GM19463 (cell line): ENCODE data around the gene KRTAP29-1.
A peak's percentile ranks its signal among the peaks of the same experiment; 100 is the strongest.

ENCODE experiments used
- ATAC-seq: cut with Tn5 transposase; IDR thresholded peaks from one replicate; pipeline ENCODE4 v1.9.1; 2021; ENCODE audit warnings: mild to moderate bottlenecking, moderate library complexity; ENCODE audit not compliant: unreplicated experiment

Gene KRTAP29-1

DNA sequence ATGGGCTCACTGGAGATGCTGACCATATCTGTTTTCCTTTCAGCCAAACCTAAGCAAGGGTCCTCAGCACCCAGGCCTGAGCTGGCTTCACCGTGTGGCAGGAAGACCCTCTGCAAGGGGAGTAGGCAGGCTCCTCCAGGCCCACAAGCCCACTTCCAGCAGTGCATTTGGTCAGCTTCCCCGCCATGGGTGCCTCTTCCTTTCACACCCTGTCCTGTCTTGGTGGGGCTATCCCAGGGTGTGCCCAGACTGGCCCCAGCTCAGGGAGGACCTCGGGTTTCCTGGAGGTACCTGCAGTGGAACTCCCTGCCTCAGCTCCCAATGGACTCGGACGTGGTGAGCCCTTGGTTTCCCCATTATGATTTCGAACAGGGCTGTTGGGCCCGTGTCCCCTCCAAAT is 25.6 kb upstream of the KRTAP29-1 start:
- ATAC-seq: no peak

DNA sequence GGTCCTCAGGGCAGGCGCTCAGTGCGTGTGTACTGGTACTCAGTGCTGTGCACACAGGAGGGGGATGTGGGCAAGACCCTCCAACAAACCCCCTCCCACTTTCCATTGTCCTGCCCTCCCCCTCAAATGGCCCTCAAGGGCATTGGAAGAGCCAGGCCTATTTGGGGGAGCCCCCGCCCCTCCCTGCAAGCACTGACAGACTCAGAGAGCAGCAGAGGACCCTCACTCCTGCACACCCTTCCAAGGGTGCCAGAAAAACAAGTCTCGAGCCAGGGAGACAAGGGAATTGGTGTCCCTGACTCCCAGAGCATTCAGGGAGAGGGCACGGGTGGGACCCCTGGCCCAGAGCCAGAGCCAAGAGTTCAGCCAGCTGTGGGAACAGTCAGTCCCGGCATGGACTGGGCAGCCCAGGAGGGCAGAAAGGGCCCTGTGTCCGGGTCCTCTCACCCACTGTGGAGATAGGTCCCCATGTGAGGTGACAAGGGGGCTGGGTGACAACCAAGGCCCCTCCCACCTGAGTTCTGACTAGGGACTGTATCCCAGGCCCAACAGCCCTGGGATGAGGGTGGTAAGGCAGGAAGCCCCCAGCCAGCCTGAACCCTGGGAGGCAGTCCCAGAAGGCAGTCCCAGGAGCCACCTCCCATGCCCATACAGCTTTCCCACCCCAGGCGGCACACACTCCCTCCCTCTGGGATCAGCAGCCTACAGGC is 24.9 kb upstream of the KRTAP29-1 start:
- no peak for ATAC-seq

DNA sequence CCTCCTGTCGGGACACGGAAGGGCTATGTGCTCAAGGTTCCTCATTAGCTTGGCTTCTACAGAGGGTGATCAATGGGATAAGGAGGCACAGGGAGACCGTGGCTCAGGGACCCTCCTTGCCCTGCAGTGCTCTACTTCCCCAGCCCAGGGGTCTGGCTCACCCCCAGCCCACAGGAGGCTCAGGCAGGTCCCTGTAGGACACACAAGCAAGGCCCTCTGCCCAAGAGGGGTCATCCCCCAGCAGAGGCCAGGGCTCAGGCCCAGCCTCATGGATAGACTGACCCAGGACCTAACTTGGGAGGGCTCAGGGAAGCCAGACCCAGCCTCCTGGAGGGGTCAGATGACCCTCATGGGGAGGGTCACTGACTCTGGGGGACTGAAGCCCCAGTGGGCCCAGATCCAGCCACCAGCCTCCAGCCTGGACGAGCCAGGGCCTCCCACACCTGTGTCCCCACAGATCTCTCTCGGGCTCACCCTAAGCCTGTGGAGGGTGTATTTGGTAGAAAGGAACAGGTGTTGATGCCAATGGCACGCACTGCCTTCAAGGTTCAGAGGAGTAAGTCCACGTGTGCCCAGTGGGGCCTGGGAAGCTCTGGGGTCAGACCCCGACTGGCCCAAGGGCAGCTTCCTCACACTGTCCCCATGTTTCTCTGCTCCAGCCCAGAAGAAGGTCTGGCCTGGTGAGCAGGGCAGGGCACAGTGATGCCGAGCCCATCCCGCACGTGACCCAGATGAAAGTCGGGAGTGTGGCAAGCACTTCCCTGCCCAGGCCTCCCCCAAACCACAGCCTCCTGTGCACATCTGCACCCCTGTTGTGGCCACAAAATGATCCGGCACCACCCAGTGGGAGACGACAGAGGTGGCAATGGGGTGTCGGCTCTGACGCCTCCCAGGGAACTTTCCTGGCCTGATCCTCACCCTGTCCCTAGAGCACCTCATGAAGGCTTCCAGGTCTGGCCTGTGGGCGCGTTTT is 23.8 kb upstream of the KRTAP29-1 start:
- ATAC-seq: no peak

DNA sequence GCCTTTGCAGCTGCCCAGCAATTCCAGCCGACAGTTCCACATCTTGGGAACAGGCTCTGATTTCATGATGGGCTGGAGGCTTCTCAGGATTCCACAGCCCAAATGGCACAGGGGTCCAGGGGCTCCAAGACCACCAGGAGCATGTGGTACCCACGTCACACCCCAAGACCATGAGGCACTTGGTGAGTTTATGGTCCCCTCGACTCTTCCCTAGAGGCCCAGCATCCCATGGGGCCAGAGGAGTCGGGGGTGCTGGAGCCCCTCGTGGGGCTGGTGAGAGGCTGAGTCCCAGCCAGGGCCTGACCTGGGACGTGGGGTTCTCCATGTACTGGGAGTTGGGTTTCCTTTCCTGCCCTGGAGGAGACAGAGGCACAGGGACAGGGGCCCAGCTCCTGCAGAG is 23.0 kb upstream of the KRTAP29-1 start:
- no peak for ATAC-seq

DNA sequence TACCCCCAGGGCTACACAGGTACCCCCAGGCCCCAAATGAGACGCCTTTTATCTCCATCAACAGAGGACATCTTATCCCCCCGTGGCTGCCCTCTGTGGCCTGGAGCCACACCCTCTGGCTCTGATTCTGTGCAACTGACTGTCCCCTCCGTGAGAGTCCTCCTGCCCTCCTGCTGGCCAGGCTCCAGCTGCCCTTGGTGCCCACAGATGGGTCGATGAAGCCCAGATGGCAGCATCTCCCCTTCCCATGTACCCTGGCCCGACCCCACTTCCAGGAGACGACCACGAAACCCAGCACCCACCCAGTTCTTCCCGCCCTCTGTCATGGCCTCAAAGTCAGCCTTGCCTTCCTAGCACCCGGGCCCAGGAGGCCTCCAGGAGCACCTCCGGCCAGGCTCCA is 22.5 kb upstream of the KRTAP29-1 start:
- no peak for ATAC-seq

DNA sequence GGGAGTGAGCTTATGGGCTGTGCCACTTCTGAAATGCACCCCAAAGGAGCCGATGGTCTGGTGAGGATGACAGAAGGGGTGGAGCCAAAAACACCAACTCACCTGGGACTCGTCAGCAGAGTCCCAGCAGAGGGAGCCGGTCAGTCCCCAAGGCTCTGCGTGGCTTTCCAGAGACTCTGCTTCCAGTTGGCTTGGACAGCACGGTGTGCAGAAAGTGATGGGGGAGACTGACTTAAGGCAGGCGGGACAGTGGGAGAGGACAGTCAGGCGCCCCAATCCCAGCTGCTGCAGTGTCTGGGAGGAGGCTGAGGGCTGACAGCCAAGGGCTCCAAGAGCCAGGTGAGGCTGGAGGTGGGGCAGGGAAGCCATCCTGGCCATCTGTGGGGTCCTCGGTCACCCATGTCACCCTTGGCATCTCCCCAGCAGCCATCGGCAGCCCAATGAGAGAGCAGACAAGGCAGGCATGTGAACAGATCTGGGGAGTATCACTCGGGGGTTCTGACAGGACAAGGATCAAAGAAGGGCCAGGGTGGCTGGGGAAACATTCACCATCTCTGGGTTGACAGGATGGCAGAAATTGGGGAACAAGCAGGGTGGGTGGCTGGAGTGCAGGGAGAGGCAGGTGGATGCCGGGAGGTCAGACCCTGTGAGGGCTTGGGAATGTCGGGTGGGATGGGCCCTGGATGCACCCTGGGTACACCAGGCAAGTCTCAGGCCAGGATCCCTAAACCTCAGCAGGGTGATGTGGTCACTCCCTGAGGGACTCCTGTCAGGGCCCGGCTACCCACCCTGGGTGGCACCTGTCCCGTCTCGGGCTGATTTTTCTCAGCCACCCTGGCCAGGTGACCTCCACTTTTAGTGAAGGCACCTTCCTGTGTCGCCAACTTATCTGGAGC is 21.8 kb upstream of the KRTAP29-1 start:
- ATAC-seq: no peak

DNA sequence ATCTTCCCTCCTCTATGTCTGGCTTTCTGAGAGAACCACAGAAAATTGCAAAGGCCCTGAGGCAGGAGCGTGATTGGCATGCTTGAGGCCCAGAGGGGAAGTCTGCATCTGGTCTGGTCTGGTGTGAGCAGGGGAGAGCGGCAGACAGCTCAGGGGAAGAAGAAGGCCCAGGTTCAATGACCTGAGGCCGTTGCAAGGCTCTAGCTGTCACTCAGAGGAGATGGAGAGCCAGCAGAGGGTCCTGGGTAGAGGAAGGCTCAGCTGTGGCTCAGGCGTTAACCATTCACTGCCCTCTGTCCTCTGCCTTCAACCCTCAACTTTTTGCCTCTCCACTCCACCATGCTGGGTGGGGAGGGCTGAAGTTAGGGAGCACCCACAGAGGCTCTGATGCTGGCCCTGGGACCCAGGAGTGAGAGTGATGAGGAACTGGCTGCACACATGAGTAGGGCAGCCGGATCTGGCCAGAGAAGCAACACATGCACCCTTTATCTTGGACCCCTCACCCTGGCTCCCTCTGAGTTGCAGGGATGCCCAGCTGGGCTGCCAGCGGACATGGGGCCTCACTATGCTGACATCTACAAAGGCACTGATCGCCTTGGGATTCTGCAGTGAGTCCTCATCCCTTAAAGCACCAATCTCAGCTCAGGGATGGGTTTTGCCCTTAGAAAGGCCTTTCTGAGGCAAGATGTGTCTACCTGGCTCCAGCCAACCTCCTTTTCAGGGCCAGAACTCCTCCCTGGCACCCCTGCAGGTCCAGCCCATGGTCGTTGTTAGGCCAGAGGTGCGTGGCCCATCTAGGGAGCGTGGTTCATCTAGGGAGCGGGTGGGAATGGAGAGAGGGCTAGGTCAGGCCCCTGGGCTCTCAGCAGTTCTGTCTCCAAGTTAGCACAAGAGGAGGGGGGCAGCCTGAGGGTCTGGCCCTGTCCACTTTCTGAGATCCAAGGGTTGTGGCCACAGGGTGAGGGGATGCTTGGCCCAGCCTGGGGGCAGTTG is 20.5 kb upstream of the KRTAP29-1 start:
- ATAC-seq: no peak

DNA sequence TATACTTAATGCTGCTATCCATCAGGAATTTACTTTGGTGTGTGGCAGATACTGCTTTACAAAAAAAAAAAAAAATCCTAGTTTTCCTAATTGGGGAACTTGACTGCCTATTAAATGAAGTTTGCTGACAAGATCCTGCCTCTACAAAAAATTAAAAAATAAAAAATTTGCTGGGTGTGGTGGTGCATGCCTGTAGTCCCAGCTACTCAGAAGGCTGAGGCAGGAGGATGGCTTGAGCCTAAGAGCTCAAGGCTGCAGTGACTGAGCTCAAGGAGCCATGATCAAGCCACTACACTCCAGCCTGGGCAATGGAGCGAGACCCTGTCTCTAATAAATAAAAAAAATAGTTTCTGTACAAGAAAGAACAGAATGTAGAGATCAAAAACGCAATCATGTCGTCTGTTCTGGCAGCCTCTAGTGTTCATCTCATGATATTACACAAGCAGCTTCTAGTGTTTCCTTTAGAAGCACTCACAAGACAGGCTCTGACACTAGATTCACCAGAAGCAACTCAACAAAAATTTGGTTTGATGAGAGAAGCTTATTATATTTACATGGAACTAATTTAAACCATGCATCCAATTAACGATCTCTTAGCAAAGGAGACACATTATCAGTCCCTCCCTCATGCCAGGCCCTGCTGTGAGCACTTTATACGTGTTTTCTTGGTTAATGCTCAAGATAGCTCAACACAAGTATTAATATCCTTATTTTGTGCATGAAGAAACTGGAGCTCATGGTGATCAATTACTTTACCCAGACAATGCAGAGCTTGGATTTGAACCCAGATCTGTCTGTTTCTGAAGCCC is 19.6 kb upstream of the KRTAP29-1 start:
- ATAC-seq: no peak

DNA sequence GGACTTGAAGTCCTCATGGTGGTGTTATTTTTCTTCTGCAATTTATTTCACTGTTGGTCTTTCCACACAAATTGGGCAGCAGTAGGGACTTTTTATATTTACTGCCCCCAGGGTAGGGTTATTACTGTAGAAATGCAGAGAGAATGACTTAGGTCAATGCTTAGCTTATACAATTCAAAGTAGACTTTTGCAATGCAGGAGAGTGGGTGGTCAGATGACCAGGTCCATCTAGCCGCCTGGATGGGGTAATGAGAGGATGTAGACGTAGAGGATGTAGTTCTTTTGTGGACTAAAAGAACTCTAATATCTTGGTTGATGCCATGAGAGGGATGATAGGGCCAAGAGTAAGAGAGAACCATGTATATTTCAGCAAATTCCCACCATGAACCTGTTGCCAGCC is 15.6 kb upstream of the KRTAP29-1 start:
- no peak for ATAC-seq

DNA sequence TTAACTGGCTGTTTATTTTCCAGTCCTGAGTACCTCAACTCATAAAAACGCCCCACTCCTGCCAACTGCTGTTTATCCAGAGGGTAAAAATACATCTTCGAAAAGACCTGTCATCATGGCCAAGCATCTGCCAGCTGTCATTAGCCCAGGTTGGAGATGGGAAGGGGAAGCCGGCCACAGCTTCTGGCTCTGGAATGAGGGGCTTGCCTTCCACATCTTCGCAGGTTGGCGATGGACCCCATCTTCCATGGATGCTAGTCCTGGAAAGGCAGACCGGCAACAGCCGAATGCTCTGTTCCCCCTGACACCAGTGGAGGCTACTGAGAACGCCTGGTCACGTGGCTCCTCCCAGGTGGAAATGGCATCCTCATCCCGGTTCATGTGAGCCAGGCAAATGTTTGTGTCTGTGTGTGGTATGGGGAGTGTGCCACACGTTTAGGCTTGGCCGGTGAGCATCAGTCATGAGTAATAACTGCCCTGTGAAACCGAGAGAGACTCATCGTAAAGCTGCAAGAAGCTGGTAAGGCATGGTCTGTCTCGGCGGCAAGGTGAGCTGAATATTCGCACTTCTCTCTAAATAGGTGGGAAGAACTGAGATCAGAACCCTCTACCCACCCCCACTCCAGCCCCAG is 13.3 kb upstream of the KRTAP29-1 start:
- ATAC-seq: no peak

DNA sequence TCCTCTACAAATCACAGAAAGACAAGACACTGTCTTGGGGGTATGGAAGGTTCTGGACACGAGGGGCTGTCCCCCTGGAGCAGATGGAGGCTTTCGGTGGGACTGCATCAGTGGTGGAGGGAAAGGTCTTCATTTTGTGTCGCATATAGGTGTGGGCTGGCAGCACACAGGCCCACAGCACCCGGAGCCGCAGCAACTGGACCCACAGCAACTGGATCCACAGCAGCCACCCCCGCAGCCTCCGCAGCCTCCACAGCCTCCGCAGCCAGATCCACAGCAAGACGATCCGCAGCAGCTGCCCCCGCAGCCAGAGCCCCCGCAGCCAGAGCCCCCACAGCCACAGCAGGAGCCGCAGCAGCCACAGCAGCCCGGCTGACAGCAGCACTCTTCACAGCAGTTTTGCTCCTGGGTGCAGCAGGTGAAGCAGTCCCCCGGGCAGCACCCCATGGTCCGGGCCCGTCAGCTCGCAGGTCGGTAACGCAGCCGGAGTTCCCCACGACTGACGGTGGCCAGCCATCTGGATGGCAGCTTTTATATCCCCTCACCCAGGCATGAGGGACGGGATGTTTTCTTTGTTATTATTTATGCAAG is 12.6 kb upstream of the KRTAP29-1 start, which contains the start of gene KRTAP17-1:
Gene KRTAP17-1, minus strand, starts transcription at position 507 of the 591 bp plus-strand sequence. Its CDS starts 60 bp downstream, at position 447.
- no peak for ATAC-seq

DNA sequence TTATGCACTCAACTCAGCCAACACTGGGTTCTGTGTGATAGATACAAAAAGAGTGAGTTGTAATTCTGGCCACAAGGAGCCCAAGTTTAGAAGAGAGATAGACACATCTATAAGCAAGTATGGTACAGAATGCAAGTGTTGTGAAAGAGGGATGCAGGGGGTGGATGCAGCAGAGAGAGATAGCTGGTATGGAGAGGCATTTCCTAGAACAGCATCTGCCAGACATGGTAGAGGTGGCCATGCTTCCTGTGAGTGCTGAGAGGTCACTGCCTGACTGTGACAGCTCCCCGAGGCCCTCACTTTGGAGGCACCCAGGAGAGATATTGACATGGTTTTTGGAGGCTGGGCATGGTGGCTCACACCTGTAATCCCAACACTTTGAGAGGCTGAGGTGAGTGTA is 8.5 kb upstream of the KRTAP29-1 start:
- ATAC-seq: no peak

DNA sequence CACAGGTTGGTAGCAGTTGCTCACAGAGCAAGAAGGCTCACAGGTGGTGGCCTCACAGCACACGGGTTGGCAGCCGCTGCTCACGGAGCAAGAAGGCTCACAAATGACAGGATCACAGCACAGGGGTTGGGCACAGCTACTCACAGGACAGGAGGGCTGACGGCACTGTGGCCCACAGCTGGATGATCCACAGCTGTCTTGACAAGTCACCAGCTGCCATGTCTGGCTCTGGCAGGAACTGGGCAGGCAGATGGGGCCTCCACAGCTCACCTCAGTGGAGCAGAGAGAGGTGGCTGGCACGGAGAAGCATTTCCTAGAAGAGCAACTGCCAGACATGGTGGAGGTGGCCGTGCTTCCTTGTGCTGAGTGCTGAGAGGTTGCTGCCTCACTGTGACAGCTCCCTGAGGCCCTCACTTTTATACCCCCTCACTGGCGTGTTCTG is 6.3 kb upstream of the KRTAP29-1 start, which contains the start of gene KRTAP16-1:
Gene KRTAP16-1, minus strand, starts transcription at position 392 of the 442 bp plus-strand sequence. Its CDS starts 56 bp downstream, at position 336.
- peak; percentile 32 for ATAC-seq

DNA sequence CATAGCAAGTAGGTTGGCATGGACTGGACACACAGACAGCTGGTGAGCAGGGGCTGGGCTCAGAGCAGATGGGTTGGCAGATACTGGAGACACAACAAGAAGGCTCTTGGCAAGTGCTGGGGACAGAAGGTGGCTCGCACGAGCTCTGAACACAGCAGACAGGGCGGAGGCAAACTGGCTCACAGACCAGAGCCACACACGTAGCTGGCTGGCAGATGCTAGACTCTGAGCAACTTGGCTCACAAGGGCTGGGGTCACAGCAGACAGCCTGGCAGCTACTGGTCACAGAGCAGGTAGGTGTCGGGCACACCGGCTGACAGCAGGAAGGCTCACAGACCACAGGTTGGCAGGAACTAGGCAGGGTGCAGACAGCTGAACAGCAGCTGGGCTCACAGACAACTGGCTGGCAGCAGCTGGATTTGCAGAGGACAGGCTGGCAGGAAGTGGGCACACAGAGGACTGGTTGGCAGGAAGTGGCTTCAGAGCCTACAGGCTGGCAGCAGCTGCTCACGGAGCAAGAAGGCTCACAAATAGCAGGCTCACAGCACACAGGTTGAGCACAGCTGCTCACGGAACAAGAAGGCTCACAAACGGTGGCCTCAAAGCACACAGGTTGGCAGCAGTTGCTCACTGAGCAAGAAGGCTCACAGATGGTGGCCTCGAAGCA is 5.7 kb upstream of the KRTAP29-1 start:
- peak; percentile 65 for ATAC-seq

DNA sequence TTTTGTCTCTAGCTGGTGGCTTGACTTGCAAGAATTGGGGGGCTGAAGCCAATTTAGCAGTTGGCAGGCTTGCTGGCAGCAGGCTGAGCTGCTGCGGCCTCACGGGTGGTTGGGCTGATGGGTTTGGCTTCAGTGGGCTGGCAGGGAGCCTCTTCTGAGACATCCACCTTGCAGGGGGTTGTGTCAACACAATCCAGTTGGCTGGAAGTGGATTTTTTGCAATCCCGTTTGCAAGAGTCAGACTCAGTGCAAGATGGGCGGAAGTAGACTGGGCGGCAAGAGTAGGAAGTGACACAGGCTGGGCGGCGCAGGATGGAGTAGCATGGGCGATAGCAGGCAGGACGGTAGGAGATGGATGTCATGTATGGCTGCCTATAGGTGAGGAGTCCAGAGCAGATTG is 5.0 kb upstream of the KRTAP29-1 start:
- no peak for ATAC-seq

DNA sequence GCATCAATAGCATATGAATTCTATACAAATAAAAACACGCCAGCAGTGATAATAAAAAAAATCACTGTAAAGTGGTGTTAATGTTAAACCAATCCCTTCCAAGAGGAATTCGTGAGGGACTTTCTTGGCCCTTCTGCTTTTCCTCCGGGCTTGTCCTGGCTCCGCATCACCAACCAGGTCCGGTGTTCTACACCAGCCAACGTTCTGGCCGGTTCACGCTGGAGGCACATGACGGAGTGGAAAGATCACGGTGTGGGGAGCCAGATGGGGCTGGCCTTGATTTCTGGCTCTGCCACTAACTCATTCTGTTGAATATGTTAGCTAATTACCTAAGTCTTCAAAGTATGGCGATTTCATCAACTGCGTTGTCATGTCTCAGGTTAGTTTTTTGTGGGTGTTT is 1.4 kb upstream of the KRTAP29-1 start:
- no peak for ATAC-seq

DNA sequence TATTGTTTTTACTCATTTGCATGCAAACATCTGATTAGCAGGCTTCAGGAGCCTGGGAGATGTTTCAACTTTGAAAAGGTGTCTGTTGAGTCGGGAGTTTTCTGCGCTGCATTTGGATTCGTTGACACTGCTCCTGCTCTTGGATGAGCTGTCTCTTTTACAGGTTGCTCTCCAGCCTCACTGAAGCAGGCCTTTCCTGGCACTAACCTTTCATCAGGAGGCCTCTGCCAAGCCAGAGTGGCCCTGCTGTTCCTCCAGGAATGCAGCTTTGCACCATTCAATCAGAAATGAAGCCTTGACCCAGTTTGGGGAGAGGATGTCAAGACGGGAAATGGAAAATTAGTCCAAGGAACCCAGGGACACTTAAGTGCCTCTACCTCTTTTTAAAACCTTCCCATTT is 330 bp upstream of the KRTAP29-1 start:
- ATAC-seq: no peak
